AG04449 (cell line): Measurements from ENCODE around the gene CACNB2.

ENCODE experiments used
- CTCF ChIA-PET: fragments of 350-600 bp; formaldehyde crosslinking; extraction: SDS; loops from one replicate; lab custom pipeline; 2021; ENCODE audit warnings: antibody characterized with exemption; lab: Yijun Ruan, JAX
- POLR2A ChIA-PET: fragments of 400-600, 350-600 bp; formaldehyde crosslinking; extraction: SDS; loops from one replicate; lab custom pipeline; 2020; ENCODE audit warnings: antibody characterized with exemption, inconsistent platforms; lab: Yijun Ruan, JAX
- DNase-seq: peaks from one replicate; pipeline ENCODE4 v3.0.0-alpha.2; 2010; ENCODE audit warnings: low read depth, low spot score
- H3K4me3 ChIP-seq: 2 replicates; pipeline ENCODE4 v1.5.1; 2011; ENCODE audit warnings: low read depth, mild to moderate bottlenecking, control low read depth, low read length
- CTCF ChIP-seq: IDR thresholded peaks from one replicate; pipeline ENCODE4 v1.5.1; 2011; ENCODE audit warnings: mild to moderate bottlenecking, moderate library complexity, low read length, control low read depth, inconsistent platforms; ENCODE audit not compliant: insufficient read depth; ENCODE audit errors: missing control alignments

The CACNB2 gene

GRCh38 chr10:18504161-18504560 lies 363.9 kb downstream of the CACNB2 start:
- no peak for DNase-seq

GRCh38 chr10:18505456-18506118 lies 365.4 kb downstream of the CACNB2 start:
- ChIA-PET POLR2A (no interaction called here), CTCF (no interaction called here)
- DNase-seq, result no peak
- no peak overlapping the region for H3K4me3 ChIP-seq
- no peak for TF ChIP-seq CTCF

More at GRCh38 chr10:18504161-18504560, 363.9 kb downstream of the CACNB2 start:
- no peak for TF ChIP-seq CTCF
- CTCF ChIA-PET, result no interaction called here
- POLR2A ChIA-PET, result no interaction called here
- H3K4me3 ChIP-seq, result no peak overlapping the region

GRCh38 chr10:18508587-18508986 lies 368.4 kb downstream of the CACNB2 start:
- no peak for DNase-seq
- TF ChIP-seq CTCF, result no peak
- ChIA-PET POLR2A (no interaction called here), CTCF (no interaction called here)
- no peak overlapping the region for H3K4me3 ChIP-seq

GRCh38 chr10:18514537-18514936 lies 374.3 kb downstream of the CACNB2 start:
- DNase-seq, result no peak
- no peak for TF ChIP-seq CTCF
- ChIA-PET CTCF (no interaction called here), POLR2A (no interaction called here)
- no peak overlapping the region for H3K4me3 ChIP-seq

GRCh38 chr10:18516851-18517250 lies 376.6 kb downstream of the CACNB2 start:
- ChIA-PET CTCF (no interaction called here), POLR2A (no interaction called here)
- TF ChIP-seq CTCF, result no peak

GRCh38 chr10:18523025-18523424 lies 382.8 kb downstream of the CACNB2 start:
- H3K4me3 ChIP-seq, result no peak overlapping the region
- DNase-seq, result no peak
- POLR2A ChIA-PET, result no interaction called here
- TF ChIP-seq CTCF, result no peak
- CTCF ChIA-PET, result no interaction called here

More at GRCh38 chr10:18516851-18517250, 376.6 kb downstream of the CACNB2 start:
- no peak overlapping the region for H3K4me3 ChIP-seq
- no peak for DNase-seq
